ENCODE measurements around the gene ZHX3. TPM values are rescaled to one million over a fixed set of nuclear protein-coding genes. Genes with fewer than 3 reads are reported as not detected.

ZHX3 gene
- total and polyA plus RNA-seq, 4 donors, result 3.2 to 30.0 (median 8.0) TPM

- DNase-seq (ENCODE audit: low spot score), result no peak
- H3K9me3 ChIP-seq (ENCODE audit: control insufficient read depth in 4 of 4, low read length in 3 of 4), result no peaks in the 10 kb centered on the region
- no peak overlapping the region for H3K27ac ChIP-seq (ENCODE audit: low read depth in 1 of 2, low read length in 2 of 2)
- TF ChIP-seq ATF3 (IDR thresholded peaks at IDR 0.05) (no peak), HNF4G (IDR thresholded peaks at IDR 0.05) (no peak)
- H3K27me3 ChIP-seq (ENCODE audit: control insufficient read depth in 4 of 4, insufficient read depth in 4 of 4, low read length in 3 of 4), result no peaks in the 10 kb centered on the region
- H3K4me1 ChIP-seq (ENCODE audit: control insufficient read depth in 4 of 4, insufficient read depth in 4 of 4, low read length in 3 of 4), result peaks cover 4 to 18% (median 8%) of the 10 kb centered on the region in 4 donors
- H3K9ac ChIP-seq (ENCODE audit: low read depth in 1 of 2, low read length in 2 of 2), result no peak overlapping the region
- WGBS, result 85% methylated on average over 1 of the region's 1 CpG
- no peaks in the 10 kb centered on the region for H3K36me3 ChIP-seq (ENCODE audit: control insufficient read depth in 4 of 4, insufficient read depth in 3 of 4, low read depth in 1 of 4, low read length in 3 of 4)
- H3K4me3 ChIP-seq (ENCODE audit: low read depth in 1 of 3, low read length in 3 of 3), result no peak overlapping the region
These were observed 13.5 kb downstream of the ZHX3 start for GRCh38 chr20:41304002-41304401.

GRCh38 chr20:41300886-41301285, 16.6 kb downstream of the ZHX3 start:
- H3K27me3 ChIP-seq (ENCODE audit: control insufficient read depth in 4 of 4, insufficient read depth in 4 of 4, low read length in 3 of 4), result no peaks in the 10 kb centered on the region
- peak overlapping the region in 1 of 2 donors; percentile 40 for H3K27ac ChIP-seq (ENCODE audit: low read depth in 1 of 2, low read length in 2 of 2)
- no peaks in the 10 kb centered on the region for H3K36me3 ChIP-seq (ENCODE audit: control insufficient read depth in 4 of 4, insufficient read depth in 3 of 4, low read depth in 1 of 4, low read length in 3 of 4)
- no peak for DNase-seq (ENCODE audit: low spot score)
- no peak for TF ChIP-seq HNF4A (conservative IDR thresholded peaks at IDR 0.05)
- TF ChIP-seq SP1 (IDR thresholded peaks at IDR 0.05), result no peak
- TF ChIP-seq EGR1 (IDR thresholded peaks at IDR 0.05; ENCODE audit: low read depth in 2 of 2), result no peak
- H3K4me1 ChIP-seq (ENCODE audit: control insufficient read depth in 4 of 4, insufficient read depth in 4 of 4, low read length in 3 of 4), result peaks cover 7 to 32% (median 15%) of the 10 kb centered on the region in 4 donors
- WGBS, result 88% methylated on average over 4 of the region's 4 CpGs
- H3K9ac ChIP-seq (ENCODE audit: low read depth in 1 of 2, low read length in 2 of 2), result no peak overlapping the region
- no peaks in the 10 kb centered on the region for H3K9me3 ChIP-seq (ENCODE audit: control insufficient read depth in 4 of 4, low read length in 3 of 4)
- H3K4me3 ChIP-seq (ENCODE audit: low read depth in 1 of 3, low read length in 3 of 3), result no peak overlapping the region

- no peak overlapping the region for H3K9ac ChIP-seq (ENCODE audit: low read depth in 1 of 2, low read length in 2 of 2)
- peaks cover 7 to 32% (median 15%) of the 10 kb centered on the region in 4 donors for H3K4me1 ChIP-seq (ENCODE audit: control insufficient read depth in 4 of 4, insufficient read depth in 4 of 4, low read length in 3 of 4)
- DNase-seq (ENCODE audit: low spot score), result no peak
- no peak overlapping the region for H3K4me3 ChIP-seq (ENCODE audit: low read depth in 1 of 3, low read length in 3 of 3)
- H3K9me3 ChIP-seq (ENCODE audit: control insufficient read depth in 4 of 4, low read length in 3 of 4), result no peaks in the 10 kb centered on the region
- WGBS, result 80% methylated on average over 3 of the region's 3 CpGs
- no peaks in the 10 kb centered on the region for H3K27me3 ChIP-seq (ENCODE audit: control insufficient read depth in 4 of 4, insufficient read depth in 4 of 4, low read length in 3 of 4)
- TF ChIP-seq FOXA1 (IDR thresholded peaks at IDR 0.05) (no peak), ATF3 (IDR thresholded peaks at IDR 0.05) (no peak), RAD21 (IDR thresholded peaks at IDR 0.05) (no peak), CTCF (IDR thresholded peaks at IDR 0.05; ENCODE audit: low read depth, low read length, missing input control) (no peak), GABPA (IDR thresholded peaks at IDR 0.05 in 1 of 2, conservative IDR thresholded peaks at IDR 0.05 in 1 of 2) (no peak), NR2F2 (IDR thresholded peaks at IDR 0.05) (no peak), REST (IDR thresholded peaks at IDR 0.05) (no peak), HNF4A (conservative IDR thresholded peaks at IDR 0.05) (no peak), EGR1 (IDR thresholded peaks at IDR 0.05; ENCODE audit: low read depth in 2 of 2) (no peak), JUND (IDR thresholded peaks at IDR 0.05) (no peak), TAF1 (conservative IDR thresholded peaks at IDR 0.05) (no peak), SP1 (IDR thresholded peaks at IDR 0.05) (no peak), RXRA (IDR thresholded peaks at IDR 0.05) (no peak), HNF4G (IDR thresholded peaks at IDR 0.05) (no peak), ZBTB33 (IDR thresholded peaks at IDR 0.05) (no peak), MAX (IDR thresholded peaks at IDR 0.05) (no peak), YY1 (IDR thresholded peaks at IDR 0.05) (no peak), FOXA2 (IDR thresholded peaks at IDR 0.05) (no peak)
- H3K27ac ChIP-seq (ENCODE audit: low read depth in 1 of 2, low read length in 2 of 2), result no peak overlapping the region
- H3K36me3 ChIP-seq (ENCODE audit: control insufficient read depth in 4 of 4, insufficient read depth in 3 of 4, low read depth in 1 of 4, low read length in 3 of 4), result no peaks in the 10 kb centered on the region
These were observed 17.1 kb downstream of the ZHX3 start for GRCh38 chr20:41300383-41300782.

Data from liver (tissue), 9 donors.